ENCODE results near the gene PYGM.

DNA sequence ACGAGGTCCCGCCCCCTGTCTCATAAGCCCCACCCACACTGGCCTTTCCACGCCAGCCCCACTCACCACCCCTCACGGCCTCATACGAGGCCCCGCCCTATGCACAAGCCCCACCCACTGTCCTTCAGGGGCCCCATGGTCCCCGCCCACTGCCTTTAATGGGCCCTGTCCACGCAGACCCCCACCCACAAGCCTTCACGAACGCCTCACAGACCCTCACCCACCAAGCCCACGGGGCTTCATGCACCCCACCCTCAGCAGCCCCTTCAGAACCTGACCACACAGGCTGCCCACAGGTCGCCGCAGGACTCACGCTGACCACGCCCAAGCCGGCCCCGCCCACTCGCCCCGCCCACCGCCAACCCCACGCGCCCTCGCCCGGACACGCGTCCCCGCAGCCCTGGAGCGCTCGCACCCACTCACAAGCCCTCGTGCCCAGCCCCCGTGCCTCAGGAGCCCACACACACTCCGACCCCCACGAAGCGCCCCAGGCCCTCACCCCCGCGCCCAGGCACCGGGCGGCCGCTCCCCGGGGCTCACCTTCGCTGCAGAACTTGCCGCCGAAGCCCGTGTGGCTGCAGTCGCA is 47.3 kb downstream of the PYGM start:
- TF ChIP-seq POLR2A (IDR thresholded peaks at IDR 0.05; ENCODE audit: low read length) (no peak), GATA1 (IDR thresholded peaks at IDR 0.05; ENCODE audit: low read depth, low read length) (no peak)

Measured in erythroblast (primary cell).